WTC11 (cell line): ENCODE measurements around the gene ZSCAN2. TPM values are rescaled to one million over a fixed set of nuclear protein-coding genes. Genes with fewer than 3 reads are reported as not detected.
"Not testable (repeated sequence)": the region's sequence is repeated elsewhere in the genome, so short reads cannot be mapped to it uniquely, and the experiment has no call there.

ENCODE experiments used
- ATAC-seq: fragments of 200-7000 bp; cut with Tn5 transposase; 2 replicates; pipeline ENCODE4 v1.10.0; 2021; ENCODE audit warnings: mild to moderate bottlenecking, moderate library complexity
- CTCF ChIA-PET: fragments of 300-600 bp; sonication (Branson Sonifier 250); formaldehyde crosslinking; loops from one replicate; lab custom pipeline; 2021; ENCODE audit warnings: antibody characterized with exemption; lab: Charles Lee
- POLR2A ChIA-PET: fragments of 350-600 bp; sonication (Branson Sonifier 250); formaldehyde crosslinking; loops from one replicate; lab custom pipeline; 2021; ENCODE audit warnings: antibody characterized with exemption; lab: Charles Lee
- DNase-seq: peaks from one replicate; pipeline ENCODE4 v3.0.0; 2021; ENCODE audit warnings: low spot score
- H3K27ac Mint-ChIP-seq: 2 replicates; pipeline ENCODE4 v1.8.0; 2021; ENCODE audit warnings: mixed read lengths
- H3K27me3 Mint-ChIP-seq: 2 replicates; pipeline ENCODE4 v1.8.0; 2021; ENCODE audit warnings: low read depth, mild to moderate bottlenecking, moderate library complexity, mixed read lengths
- H3K36me3 Mint-ChIP-seq: 2 replicates; pipeline ENCODE4 v1.8.0; 2021; ENCODE audit warnings: mixed read lengths
- H3K4me1 Mint-ChIP-seq: 2 replicates; pipeline ENCODE4 v1.8.0; 2022; ENCODE audit warnings: mixed read lengths
- H3K4me3 Mint-ChIP-seq: 2 replicates; pipeline ENCODE4 v1.8.0; 2021; ENCODE audit warnings: mild to moderate bottlenecking, moderate library complexity, mixed read lengths
- H3K9me3 Mint-ChIP-seq: 2 replicates; pipeline ENCODE4 v1.8.0; 2021; ENCODE audit warnings: mixed read lengths
- AR ChIP-seq: fragments of 250-450 bp; sonication (Bioruptor Pico); IDR thresholded peaks from 2 replicates; pipeline ENCODE4 v1.9.0; 2021; ENCODE audit warnings: mild to moderate bottlenecking
- CBFB ChIP-seq: sonication (generic); formaldehyde crosslinking; IDR thresholded peaks from 2 replicates; pipeline ENCODE4 v1.8.1; 2022; ENCODE audit warnings: mild to moderate bottlenecking, low read depth, missing genetic modification reagents
- ETV6 ChIP-seq: sonication (generic); formaldehyde crosslinking; IDR thresholded peaks from 2 replicates; pipeline ENCODE4 v1.8.1; 2022; ENCODE audit warnings: mild to moderate bottlenecking, missing genetic modification reagents
- MXD4 ChIP-seq: fragments of 250-450 bp; sonication (Bioruptor Pico); IDR thresholded peaks from 2 replicates; pipeline ENCODE4 v1.8.0; 2021; ENCODE audit warnings: mild to moderate bottlenecking, moderate library complexity, borderline replicate concordance
- NFATC4 ChIP-seq: fragments of 250-450 bp; sonication (Bioruptor Pico); IDR thresholded peaks from 2 replicates; pipeline ENCODE4 v1.9.0; 2021; ENCODE audit warnings: mild to moderate bottlenecking
- NFYB ChIP-seq: sonication (generic); formaldehyde crosslinking; conservative IDR thresholded peaks from 2 replicates; pipeline ENCODE4 v1.8.0; 2022; ENCODE audit warnings: low read depth, missing genetic modification reagents
- NR1H2 ChIP-seq: sonication (generic); formaldehyde crosslinking; IDR thresholded peaks from 2 replicates; pipeline ENCODE4 v1.9.0; 2021; ENCODE audit warnings: mild to moderate bottlenecking, moderate library complexity, missing genetic modification reagents
- PRRX2 ChIP-seq: fragments of 250-450 bp; sonication (Bioruptor Pico); IDR thresholded peaks from 2 replicates; pipeline ENCODE4 v1.8.0; 2021; ENCODE audit warnings: mild to moderate bottlenecking
- RELA ChIP-seq: sonication (generic); formaldehyde crosslinking; IDR thresholded peaks from 2 replicates; pipeline ENCODE4 v1.8.1; 2022; ENCODE audit warnings: missing genetic modification reagents, mild to moderate bottlenecking, borderline replicate concordance
- SP1 ChIP-seq: sonication (generic); formaldehyde crosslinking; conservative IDR thresholded peaks from 2 replicates; pipeline ENCODE4 v1.8.1; 2022; ENCODE audit warnings: missing genetic modification reagents
- TEAD4 ChIP-seq: sonication (generic); formaldehyde crosslinking; IDR thresholded peaks from 2 replicates; pipeline ENCODE4 v1.8.0; 2022; ENCODE audit warnings: mild to moderate bottlenecking, missing genetic modification reagents
- TP53 ChIP-seq: sonication (generic); formaldehyde crosslinking; IDR thresholded peaks from 2 replicates; pipeline ENCODE4 v1.8.1; 2023; ENCODE audit warnings: mild to moderate bottlenecking, missing genetic modification reagents
- ZNF121 ChIP-seq: sonication (generic); formaldehyde crosslinking; IDR thresholded peaks from 2 replicates; pipeline ENCODE4 v1.8.0; 2023; ENCODE audit warnings: missing genetic modification reagents
- ZNF416 ChIP-seq: fragments of 250-450 bp; sonication (Bioruptor Pico); IDR thresholded peaks from 2 replicates; pipeline ENCODE4 v1.9.0; 2021; ENCODE audit warnings: mild to moderate bottlenecking, inconsistent platforms
- total RNA-seq: library from RNA; stranded (reverse); gene quantifications from 3 replicates; pipeline ENCODE4 v1.2.3, GENCODE V29; 2021
- TF ChIP-seq, protein P1 (sequence below): fragments of 200-600 bp; IDR thresholded peaks from 2 replicates; pipeline ENCODE4 v1.8.0; 2022; ENCODE audit warnings: antibody characterized with exemption

The ZSCAN2 gene
- total RNA-seq, 1 experiment from 2014 or later = 51.9 TPM

- DNase-seq, H3K27ac Mint-ChIP-seq, H3K4me3 Mint-ChIP-seq, POLR2A ChIA-PET, H3K9me3 Mint-ChIP-seq, ATAC-seq, H3K36me3 Mint-ChIP-seq: not testable (repeated sequence)
- Mint-ChIP-seq H3K27me3 (peaks cover 17% of the 10 kb centered on the region), H3K4me1 (peaks cover 22% of the 10 kb centered on the region)
- CTCF ChIA-PET = interaction anchor here (2.0 kb wide), 1 partner anchor 13 kb away, joined by 14 read pairs; no protein-coding TSS in a partner anchor
Observed at GRCh38 chr15:84583921-84584320, 16.9 kb upstream of the ZSCAN2 start.

GRCh38 chr15:84586696-84587095, 14.1 kb upstream of the ZSCAN2 start:
- no peak overlapping the region for H3K27ac Mint-ChIP-seq

DNA sequence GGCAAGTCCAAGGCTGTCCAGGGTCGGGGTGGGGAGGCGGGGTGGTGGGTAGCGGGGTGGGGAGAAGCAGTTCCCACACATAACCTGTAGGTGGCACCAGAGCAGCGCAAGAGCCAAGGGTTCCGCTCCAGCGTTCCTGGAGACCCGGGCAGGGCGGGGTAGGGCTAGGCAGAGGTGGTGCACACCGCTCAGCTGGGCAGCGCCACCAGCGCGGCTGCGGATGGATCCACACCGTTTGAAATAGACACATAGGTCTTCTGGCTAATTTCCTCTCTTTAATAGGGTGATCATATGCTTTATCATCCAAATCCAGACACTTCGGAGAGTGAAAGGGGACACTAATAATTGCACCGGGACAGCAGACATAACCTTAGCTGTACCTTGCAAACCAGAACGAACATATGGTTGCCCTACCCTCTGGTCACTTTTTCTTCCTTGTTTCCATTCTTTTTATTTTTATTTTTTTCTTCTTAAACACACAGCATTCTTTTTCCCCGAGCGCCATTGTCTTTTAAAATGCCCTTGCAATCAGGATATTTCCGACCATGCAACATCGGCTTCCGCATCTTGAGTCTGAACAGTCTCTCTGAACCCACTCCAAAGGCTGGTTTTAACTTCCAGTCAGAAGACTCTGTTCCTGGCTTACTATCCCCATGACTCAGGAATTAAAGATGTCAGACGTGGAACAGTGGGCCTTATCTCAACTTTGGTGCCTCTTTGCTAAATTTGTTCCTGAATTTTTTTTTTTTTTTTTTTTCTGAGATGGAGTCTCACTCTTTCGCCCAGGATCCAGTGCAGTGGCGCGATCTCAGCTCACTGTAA, 12.5 kb upstream of the ZSCAN2 start:
- no peak for TF ChIP-seq RELA (CRISPR knock-in tag)
- TF ChIP-seq NR1H2 (CRISPR knock-in tag) = no peak
- no peak for TF ChIP-seq TP53
- TF ChIP-seq, protein P1, sequence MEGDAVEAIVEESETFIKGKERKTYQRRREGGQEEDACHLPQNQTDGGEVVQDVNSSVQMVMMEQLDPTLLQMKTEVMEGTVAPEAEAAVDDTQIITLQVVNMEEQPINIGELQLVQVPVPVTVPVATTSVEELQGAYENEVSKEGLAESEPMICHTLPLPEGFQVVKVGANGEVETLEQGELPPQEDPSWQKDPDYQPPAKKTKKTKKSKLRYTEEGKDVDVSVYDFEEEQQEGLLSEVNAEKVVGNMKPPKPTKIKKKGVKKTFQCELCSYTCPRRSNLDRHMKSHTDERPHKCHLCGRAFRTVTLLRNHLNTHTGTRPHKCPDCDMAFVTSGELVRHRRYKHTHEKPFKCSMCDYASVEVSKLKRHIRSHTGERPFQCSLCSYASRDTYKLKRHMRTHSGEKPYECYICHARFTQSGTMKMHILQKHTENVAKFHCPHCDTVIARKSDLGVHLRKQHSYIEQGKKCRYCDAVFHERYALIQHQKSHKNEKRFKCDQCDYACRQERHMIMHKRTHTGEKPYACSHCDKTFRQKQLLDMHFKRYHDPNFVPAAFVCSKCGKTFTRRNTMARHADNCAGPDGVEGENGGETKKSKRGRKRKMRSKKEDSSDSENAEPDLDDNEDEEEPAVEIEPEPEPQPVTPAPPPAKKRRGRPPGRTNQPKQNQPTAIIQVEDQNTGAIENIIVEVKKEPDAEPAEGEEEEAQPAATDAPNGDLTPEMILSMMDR = peak; percentile 93
- no peak for TF ChIP-seq PRRX2 (CRISPR knock-in tag)
- peak; percentile 47; the same call in 1 of the 2 replicates for TF ChIP-seq ETV6 (CRISPR knock-in tag)
- peak; percentile 94 for DNase-seq
- peak overlapping the region; percentile 66 for H3K4me3 Mint-ChIP-seq
- peaks cover 22% of the 10 kb centered on the region for H3K4me1 Mint-ChIP-seq
- no peak overlapping the region for H3K27ac Mint-ChIP-seq
- H3K36me3 Mint-ChIP-seq = no peaks in the 10 kb centered on the region
- ATAC-seq = peak; percentile 99
- H3K9me3 Mint-ChIP-seq = peaks cover 14% of the 10 kb centered on the region
- CTCF ChIA-PET = interaction anchor here (0.6 to 3.1 kb wide), 68 partner anchors 8 to 1437 kb away, joined by 3 to 76 read pairs (median 4); partner anchors contain the start of genes NMB, WDR73 and ZSCAN2
- POLR2A ChIA-PET = interaction anchor here (0.9 to 1.2 kb wide), 3 partner anchors 45 to 340 kb away, joined by 3 to 5 read pairs (median 3); partner anchors contain the start of gene WDR73
- peaks cover 19% of the 10 kb centered on the region for H3K27me3 Mint-ChIP-seq

More at GRCh38 chr15:84586696-84587095, 14.1 kb upstream of the ZSCAN2 start:
- Mint-ChIP-seq H3K9me3 (peaks cover 10% of the 10 kb centered on the region; the same call in 1 of the 2 replicates), H3K27me3 (peaks cover 20% of the 10 kb centered on the region), H3K4me3 (no peak overlapping the region), H3K36me3 (no peaks in the 10 kb centered on the region), H3K4me1 (peaks cover 22% of the 10 kb centered on the region)
- ChIA-PET CTCF (interaction anchor here (0.6 to 3.1 kb wide), 6 partner anchors 11 to 341 kb away, joined by 3 to 76 read pairs (median 7); partner anchors contain the start of genes WDR73 and ZSCAN2), POLR2A (no interaction called here)
- TF ChIP-seq TEAD4 (CRISPR knock-in tag) (no peak), CBFB (CRISPR knock-in tag) (no peak), NFYB (CRISPR knock-in tag) (no peak)
- no peak for DNase-seq
- no peak for ATAC-seq

DNA sequence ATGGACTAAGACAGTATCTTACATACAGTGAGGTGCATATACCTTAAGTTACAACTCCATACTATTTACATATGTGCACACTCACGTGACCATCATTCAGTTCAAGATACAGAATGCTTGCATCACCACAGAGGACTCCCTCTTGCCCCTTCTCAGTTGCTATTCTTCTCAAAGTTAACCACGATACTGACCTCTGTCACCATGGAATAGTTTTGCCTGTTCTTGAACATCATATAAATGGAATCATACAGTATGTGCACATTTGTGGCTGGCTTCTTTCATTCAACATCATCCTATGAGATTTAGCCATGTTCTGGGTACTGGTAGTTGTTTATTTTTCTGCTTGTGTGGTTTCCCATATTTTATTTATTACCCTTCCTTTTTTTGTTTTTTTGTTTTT, 10.4 kb upstream of the ZSCAN2 start:
- ChIA-PET POLR2A (no interaction called here), CTCF (interaction anchor here (1.3 kb wide), 1 partner anchor 19 kb away, joined by 5 read pairs; no protein-coding TSS in a partner anchor)
- peaks cover 22% of the 10 kb centered on the region for H3K27me3 Mint-ChIP-seq
- ATAC-seq (no peak), DNase-seq (no peak)
- H3K4me3 Mint-ChIP-seq = no peak overlapping the region
- peaks cover 28% of the 10 kb centered on the region for H3K9me3 Mint-ChIP-seq
- H3K36me3 Mint-ChIP-seq = 0 out of 2 replicates have a peak, but pooled peaks cover 3% of the 10 kb centered on the region
- no peak overlapping the region for H3K27ac Mint-ChIP-seq
- TF ChIP-seq MXD4 (CRISPR knock-in tag) (no peak), SP1 (CRISPR knock-in tag) (no peak), ZNF416 (CRISPR knock-in tag) (no peak), AR (no peak), NFATC4 (no peak), NFYB (CRISPR knock-in tag) (no peak), ZNF121 (CRISPR knock-in tag) (no peak)
- peaks cover 33% of the 10 kb centered on the region for H3K4me1 Mint-ChIP-seq
